Bone marrow (tissue), 2 donors: Measurements from ENCODE around the gene PDE3B.
"Not testable (repeated sequence)": the region's sequence is repeated elsewhere in the genome, so short reads cannot be mapped to it uniquely, and the experiment has no call there.

ENCODE experiments used
- DNase-seq, 2 donors: peaks; one replicate each; lab custom pipeline; 2025; lab: John Stamatoyannopoulos, UW

Gene PDE3B

GRCh38 chr11:14643697-14644225, at the start of gene PDE3B:
Gene PDE3B, plus strand, starts transcription at chr11:14643804. Its CDS starts 272 bp downstream, at chr11:14644076.
- peak; percentile 53 to 66 for DNase-seq

GRCh38 chr11:14595261-14595660, 48.3 kb upstream of the PDE3B start:
- DNase-seq = peak in 1 of 2 donors; percentile 63

GRCh38 chr11:14607713-14608112, 35.9 kb upstream of the PDE3B start:
- no peak for DNase-seq

- DNase-seq = no peak
These were observed 33.7 kb upstream of the PDE3B start for GRCh38 chr11:14609902-14610301.

- peak in 1 of 2 donors; percentile 59 for DNase-seq
These were observed 31.7 kb upstream of the PDE3B start for GRCh38 chr11:14611939-14612338.

GRCh38 chr11:14612694-14613093, 30.9 kb upstream of the PDE3B start:
- DNase-seq = no peak

- DNase-seq = no peak
These were observed 29.4 kb upstream of the PDE3B start for GRCh38 chr11:14614091-14614622.

- DNase-seq = no peak
These were observed 26.2 kb upstream of the PDE3B start for GRCh38 chr11:14617241-14618027.

GRCh38 chr11:14618060-14618459, 25.5 kb upstream of the PDE3B start:
- DNase-seq = no peak

- DNase-seq = no peak
These were observed 23.7 kb upstream of the PDE3B start for GRCh38 chr11:14619603-14620531.

GRCh38 chr11:14622223-14622954, 21.2 kb upstream of the PDE3B start:
- DNase-seq = no peak

GRCh38 chr11:14623036-14623435, 20.6 kb upstream of the PDE3B start:
- DNase-seq = no peak

GRCh38 chr11:14625586-14626205, 17.9 kb upstream of the PDE3B start:
- DNase-seq = peak in 1 of 2 donors; percentile 69

- DNase-seq = no peak
These were observed 17.0 kb upstream of the PDE3B start for GRCh38 chr11:14626650-14627049.

GRCh38 chr11:14633506-14634224, 9.9 kb upstream of the PDE3B start:
- DNase-seq = not testable (repeated sequence)

GRCh38 chr11:14634813-14635212, 8.8 kb upstream of the PDE3B start:
- DNase-seq = no peak

- DNase-seq = peak in 1 of 2 donors; percentile 36
These were observed 8.1 kb upstream of the PDE3B start for GRCh38 chr11:14635546-14635945.

- peak in 1 of 2 donors; percentile 94 for DNase-seq
These were observed 7.5 kb upstream of the PDE3B start for GRCh38 chr11:14636119-14636518.

- no peak for DNase-seq
These were observed 5.7 kb upstream of the PDE3B start for GRCh38 chr11:14637868-14638409.

- DNase-seq = no peak
These were observed 5.0 kb upstream of the PDE3B start for GRCh38 chr11:14638561-14638960.
